Activated T-cell treated with anti-CD3 and anti-CD28 coated beads, Interleukin-2, amount 50 U/mL, for 72 hours (primary cell): Measurements from ENCODE around the gene PSMG3. TPM values are rescaled to one million over a fixed set of nuclear protein-coding genes. Genes with fewer than 3 reads are reported as not detected.

Experiments
- ATAC-seq, 2 donors: fragments of 150-1000 bp; cut with Tn5 transposase; replicated peaks in 1 of 2; 2 replicates each; pipeline ENCODE4 v1.10.0; 2021; ENCODE audit warnings: moderate library complexity in 2 of 2, mild to moderate bottlenecking in 1 of 2
- DNase-seq, 2 donors: peaks; one replicate each; pipeline ENCODE4 v3.0.0; 2021 to 2022; ENCODE audit warnings: mixed read lengths in 1 of 2
- H3K27ac Mint-ChIP-seq: one replicate; pipeline ENCODE4 v1.8.0; 2022; ENCODE audit warnings: mild to moderate bottlenecking, moderate library complexity, mixed read lengths
- H3K27me3 Mint-ChIP-seq: one replicate; pipeline ENCODE4 v1.8.0; 2022; ENCODE audit warnings: low read depth, mixed read lengths
- H3K36me3 Mint-ChIP-seq, 2 donors: one replicate each; pipeline ENCODE4 v1.8.0; 2022; ENCODE audit warnings: mixed read lengths in 2 of 2, mild to moderate bottlenecking in 1 of 2; ENCODE audit not compliant: insufficient read depth in 2 of 2
- H3K4me1 Mint-ChIP-seq: one replicate; pipeline ENCODE4 v1.8.0; 2022; ENCODE audit warnings: low read depth, mixed read lengths
- H3K4me3 Mint-ChIP-seq, 2 donors: one replicate each; pipeline ENCODE4 v1.8.0; 2022; ENCODE audit warnings: mild to moderate bottlenecking in 2 of 2, mixed read lengths in 2 of 2, moderate library complexity in 2 of 2
- H3K9me3 Mint-ChIP-seq, 2 donors: one replicate each; pipeline ENCODE4 v1.8.0; 2022; ENCODE audit warnings: mixed read lengths in 2 of 2
- total RNA-seq, 2 donors: library from RNA; stranded (reverse); gene quantifications; one replicate each; pipeline ENCODE4 v1.2.3, GENCODE V29; 2022

PSMG3 gene
- total RNA-seq, 2 donors from 2014 or later = 49.7 to 53.6 TPM

DNA sequence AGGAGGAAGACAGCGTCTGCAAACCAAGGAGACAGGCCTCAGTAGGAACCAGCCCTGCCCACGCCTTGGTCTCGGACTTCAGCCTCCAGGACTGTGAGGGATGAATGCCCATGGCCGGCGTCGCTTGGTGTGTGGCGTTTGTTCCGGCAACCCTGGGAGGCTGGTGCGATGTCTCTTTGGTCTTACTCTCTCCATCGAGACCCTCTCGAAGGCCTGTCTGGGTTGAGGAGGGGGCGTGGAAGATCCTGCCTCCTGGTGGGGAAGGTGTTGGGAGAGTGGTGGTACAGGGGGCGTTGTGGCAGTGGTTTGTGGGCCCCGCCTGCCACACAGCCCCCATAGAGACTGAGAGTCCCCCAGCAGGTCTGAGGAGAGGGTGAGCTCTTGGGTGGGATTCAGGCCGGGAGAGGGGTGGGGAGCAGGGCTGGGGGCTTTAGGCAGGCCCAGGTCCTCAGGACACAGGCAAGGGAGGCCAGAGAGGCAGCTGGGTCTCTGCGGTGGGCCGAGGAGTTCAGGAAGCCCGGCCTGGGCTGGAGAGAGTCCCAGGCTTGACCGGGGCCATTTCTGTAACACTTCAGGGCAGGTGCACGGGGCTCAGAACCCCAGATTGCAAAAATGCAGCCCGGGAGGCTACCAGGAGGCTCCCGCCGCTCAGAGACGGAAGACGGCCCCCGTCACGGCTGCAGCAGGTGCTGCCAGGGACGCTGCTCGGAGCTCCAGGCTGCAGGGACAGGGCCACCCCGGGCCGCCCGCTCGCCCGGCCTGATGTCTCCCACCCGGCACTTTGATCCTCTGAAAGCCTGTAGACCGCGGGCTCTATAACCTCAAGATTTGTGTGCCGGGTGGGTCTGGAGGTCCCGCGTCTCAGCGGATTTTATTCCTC lies 33.8 kb upstream of the PSMG3 start:
- no peak overlapping the region for H3K27ac Mint-ChIP-seq
- no peak for ATAC-seq
- H3K27me3 Mint-ChIP-seq = peaks cover 13% of the 10 kb centered on the region
- no peak for DNase-seq
- H3K36me3 Mint-ChIP-seq = no peaks in the 10 kb centered on the region
- H3K4me3 Mint-ChIP-seq = no peak overlapping the region
- peaks cover under 1 to 1% of the 10 kb centered on the region in 2 donors for H3K9me3 Mint-ChIP-seq
- no peaks in the 10 kb centered on the region for H3K4me1 Mint-ChIP-seq

DNA sequence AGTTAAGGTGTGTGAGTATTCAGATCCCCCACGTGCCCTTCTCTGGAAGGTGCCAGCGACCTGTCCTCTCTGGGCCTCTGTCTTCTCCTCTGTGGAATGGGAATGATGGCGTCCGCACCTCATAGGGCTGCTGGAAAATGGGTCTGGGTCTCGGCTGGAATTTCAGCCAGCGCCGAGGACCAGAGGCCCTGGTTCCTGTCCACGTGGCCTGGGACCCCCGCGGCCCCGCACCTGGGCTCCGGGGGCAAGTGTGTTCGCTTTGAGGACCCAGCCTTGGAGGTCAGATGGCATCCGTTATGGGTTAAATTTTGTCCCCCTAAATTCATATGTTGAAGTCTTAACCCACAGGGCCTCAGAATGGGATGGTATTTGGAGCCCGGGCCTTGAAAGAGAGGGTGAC lies 32.6 kb upstream of the PSMG3 start:
- Mint-ChIP-seq H3K9me3 (peaks cover 2 to 4% of the 10 kb centered on the region in 2 donors), H3K4me3 (no peak overlapping the region), H3K4me1 (no peaks in the 10 kb centered on the region), H3K27ac (no peak overlapping the region), H3K36me3 (no peaks in the 10 kb centered on the region), H3K27me3 (peaks cover 13% of the 10 kb centered on the region)
- DNase-seq (no peak), ATAC-seq (no peak)

DNA sequence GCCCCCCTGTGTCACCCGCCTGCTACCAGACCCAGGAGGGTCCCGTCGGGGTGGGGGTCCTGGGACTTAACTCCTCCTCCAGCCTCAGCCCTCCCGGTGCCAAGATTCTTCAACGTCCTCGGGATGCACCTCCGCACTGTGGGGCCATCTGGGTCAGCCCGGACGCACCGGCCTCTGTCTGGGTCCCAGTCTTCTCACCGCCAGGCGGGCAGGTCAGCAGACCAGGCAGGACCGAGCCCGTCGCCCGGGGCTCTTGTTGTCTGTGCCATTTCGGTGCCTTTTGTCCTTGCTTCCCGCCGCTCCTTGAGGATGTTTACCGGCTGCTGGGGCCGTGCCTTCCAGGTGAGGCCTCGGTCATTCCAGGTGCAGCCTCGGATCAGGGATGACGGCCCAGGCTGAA lies 32.1 kb upstream of the PSMG3 start:
- no peaks in the 10 kb centered on the region for H3K4me1 Mint-ChIP-seq
- H3K27me3 Mint-ChIP-seq = peaks cover 8% of the 10 kb centered on the region
- peaks cover 2 to 4% of the 10 kb centered on the region in 2 donors for H3K9me3 Mint-ChIP-seq
- no peak for DNase-seq
- H3K4me3 Mint-ChIP-seq = no peak overlapping the region
- no peaks in the 10 kb centered on the region for H3K36me3 Mint-ChIP-seq
- no peak overlapping the region for H3K27ac Mint-ChIP-seq
- ATAC-seq = no peak

DNA sequence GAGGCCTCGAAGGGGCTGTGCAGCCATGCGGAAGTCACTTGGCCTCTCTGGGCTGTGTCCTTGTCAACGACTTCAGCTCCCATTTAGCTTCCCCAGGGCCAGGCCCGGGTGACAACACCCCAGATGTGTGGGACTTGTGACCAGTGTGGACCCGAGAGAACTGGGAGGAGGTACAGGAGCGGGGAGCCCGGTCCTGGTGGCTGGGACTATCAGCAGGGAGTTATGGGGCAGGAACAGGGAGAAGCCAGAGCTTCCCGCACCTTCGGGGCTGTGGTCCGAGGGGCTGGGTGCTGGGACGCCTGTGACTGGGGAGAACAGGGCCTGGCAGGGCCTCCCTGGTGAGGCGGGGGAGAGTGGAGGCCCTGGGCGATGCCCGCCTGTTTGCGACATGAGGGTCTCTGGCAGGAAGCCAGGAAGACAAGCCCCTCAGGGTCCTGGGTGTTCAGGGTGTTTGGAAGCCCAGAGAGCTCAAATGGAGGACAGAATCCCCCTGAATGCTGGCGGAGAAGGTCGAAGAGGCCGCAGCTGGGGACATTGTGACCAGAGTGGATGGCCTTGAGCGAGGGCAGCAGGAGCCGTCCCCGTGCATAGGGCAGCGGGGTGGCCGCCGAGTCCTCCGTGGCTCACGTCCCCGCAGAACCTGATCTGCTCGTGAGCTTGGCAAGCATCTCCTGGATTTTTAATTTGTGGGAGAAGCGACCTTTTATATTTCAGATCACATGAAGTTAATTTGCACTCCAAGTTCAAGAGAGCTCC lies 30.0 kb upstream of the PSMG3 start:
- H3K4me1 Mint-ChIP-seq = no peaks in the 10 kb centered on the region
- H3K9me3 Mint-ChIP-seq = peaks cover 2 to 4% of the 10 kb centered on the region in 2 donors
- H3K27ac Mint-ChIP-seq = no peak overlapping the region
- no peaks in the 10 kb centered on the region for H3K36me3 Mint-ChIP-seq
- H3K27me3 Mint-ChIP-seq = peaks cover 5% of the 10 kb centered on the region
- no peak overlapping the region for H3K4me3 Mint-ChIP-seq
- ATAC-seq (no peak), DNase-seq (no peak)

DNA sequence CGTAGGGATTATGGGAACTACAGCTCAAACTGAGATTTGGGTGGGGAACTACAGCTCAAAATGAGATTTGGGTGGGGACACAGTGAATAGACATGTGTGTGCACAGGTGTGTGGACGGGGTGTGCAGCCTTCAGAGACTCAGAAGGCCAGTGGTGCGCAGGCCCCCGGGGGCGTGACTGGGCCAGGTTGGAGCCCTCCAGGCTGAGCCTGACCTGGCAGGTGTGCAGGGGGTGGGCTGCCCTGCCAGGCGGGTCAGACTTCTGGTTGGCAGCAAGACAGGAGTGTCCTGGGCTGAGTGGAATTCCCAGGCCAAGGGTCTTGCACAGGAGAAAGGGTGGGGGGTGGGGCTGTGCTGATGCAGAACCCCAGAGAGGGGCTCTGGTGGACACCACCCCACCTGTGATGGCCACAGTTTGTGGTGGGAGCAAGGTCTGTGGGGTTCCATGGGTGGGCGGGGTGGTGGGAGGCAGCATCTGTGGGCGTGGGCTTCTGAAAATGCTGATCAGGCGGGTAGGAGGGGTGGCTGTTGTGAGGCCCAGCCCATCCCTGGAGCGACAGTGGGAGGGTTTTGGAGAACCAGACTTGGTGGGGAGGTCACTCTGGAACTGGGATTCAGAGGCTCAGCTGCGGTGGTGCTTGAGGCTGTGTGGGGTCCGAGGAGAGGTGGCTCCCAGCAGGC lies 29.3 kb upstream of the PSMG3 start:
- ATAC-seq (no peak), DNase-seq (no peak)
- H3K36me3 Mint-ChIP-seq = no peaks in the 10 kb centered on the region
- H3K4me3 Mint-ChIP-seq = no peak overlapping the region
- no peak overlapping the region for H3K27ac Mint-ChIP-seq
- H3K4me1 Mint-ChIP-seq = no peaks in the 10 kb centered on the region
- H3K9me3 Mint-ChIP-seq = peaks cover 2 to 4% of the 10 kb centered on the region in 2 donors
- H3K27me3 Mint-ChIP-seq = peaks cover 8% of the 10 kb centered on the region

DNA sequence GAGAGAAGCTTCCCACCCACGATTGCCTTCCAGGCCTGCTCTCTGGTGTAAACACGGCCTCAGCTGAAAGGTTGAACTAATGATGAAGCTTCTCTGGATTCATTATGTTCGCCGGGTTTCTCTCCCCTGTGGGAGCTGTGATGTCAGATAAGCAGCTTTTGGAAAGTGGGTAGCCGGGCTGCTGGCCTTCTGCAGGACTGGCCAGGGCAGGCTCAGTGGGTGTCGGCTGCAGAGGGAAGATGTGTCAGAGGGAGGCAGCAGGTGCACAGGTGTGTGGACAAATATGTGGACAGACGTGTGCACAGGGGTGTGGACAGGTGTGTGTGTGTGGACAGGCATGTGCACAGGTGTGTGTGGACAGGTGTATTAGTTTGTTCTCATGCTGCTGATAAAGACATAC lies 28.5 kb upstream of the PSMG3 start:
- DNase-seq = no peak
- no peaks in the 10 kb centered on the region for H3K36me3 Mint-ChIP-seq
- no peak overlapping the region for H3K27ac Mint-ChIP-seq
- peaks cover 8% of the 10 kb centered on the region for H3K27me3 Mint-ChIP-seq
- H3K4me3 Mint-ChIP-seq = no peak overlapping the region
- no peak for ATAC-seq
- H3K9me3 Mint-ChIP-seq = peaks cover 2 to 4% of the 10 kb centered on the region in 2 donors
- H3K4me1 Mint-ChIP-seq = no peaks in the 10 kb centered on the region

DNA sequence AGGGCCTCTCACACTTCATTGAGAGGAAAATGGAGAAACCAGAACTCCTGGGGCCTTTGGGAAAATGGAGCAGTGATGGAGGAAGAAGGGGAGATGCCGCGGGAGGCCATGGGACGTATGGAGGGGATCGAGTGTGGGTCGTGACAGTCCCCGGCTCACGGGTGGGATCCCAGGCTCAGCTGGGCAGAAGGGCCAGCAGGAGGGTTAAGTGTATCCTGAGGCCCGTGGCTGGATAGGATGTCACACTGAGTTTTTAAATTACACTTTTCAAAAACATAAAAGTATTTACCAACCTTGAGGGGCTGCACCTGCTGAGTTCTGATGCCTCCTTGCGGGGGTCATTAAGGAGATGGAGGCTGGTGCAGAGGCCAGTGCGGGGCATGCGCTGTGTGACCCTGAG lies 28.0 kb upstream of the PSMG3 start:
- Mint-ChIP-seq H3K4me1 (peaks cover 5% of the 10 kb centered on the region), H3K27ac (no peak overlapping the region), H3K27me3 (peaks cover 13% of the 10 kb centered on the region), H3K4me3 (no peak overlapping the region), H3K36me3 (no peaks in the 10 kb centered on the region), H3K9me3 (peaks cover 2 to 4% of the 10 kb centered on the region in 2 donors)
- DNase-seq (no peak), ATAC-seq (no peak)

DNA sequence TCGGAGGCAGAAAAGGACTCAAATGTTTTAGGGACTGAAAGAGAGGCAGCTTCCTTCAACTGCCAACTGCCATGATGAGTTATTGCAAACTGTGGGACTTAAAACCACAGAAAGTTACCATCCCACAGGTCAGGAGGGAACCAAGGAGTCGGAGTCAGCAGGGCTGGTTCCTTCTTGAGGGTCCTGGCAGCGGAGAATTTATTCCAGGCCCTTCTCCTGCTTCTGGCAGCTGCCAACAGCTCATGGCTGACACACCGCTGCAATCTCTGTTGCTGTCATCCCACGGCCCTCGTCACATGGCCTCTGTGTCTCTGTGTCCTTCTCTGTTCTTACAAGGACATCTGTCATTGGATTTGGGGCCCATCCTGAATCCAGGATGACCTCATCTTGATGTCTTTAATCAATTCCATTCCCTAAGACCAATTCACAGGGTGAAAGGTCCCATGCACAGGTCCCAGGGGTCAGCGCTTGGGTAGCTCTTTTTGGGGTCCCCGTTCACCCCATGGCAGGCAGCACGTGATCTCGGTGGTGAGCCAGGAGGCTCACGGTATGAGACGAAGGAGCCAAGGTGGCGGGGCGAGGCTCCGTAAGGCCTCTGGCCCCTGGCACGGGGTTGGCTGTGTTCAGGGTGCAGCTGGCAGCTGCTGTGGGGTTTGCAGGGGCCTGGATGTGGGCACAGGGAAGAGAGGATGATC lies 27.4 kb upstream of the PSMG3 start:
- no peak overlapping the region for H3K4me3 Mint-ChIP-seq
- no peak for ATAC-seq
- peaks cover 11% of the 10 kb centered on the region for H3K4me1 Mint-ChIP-seq
- DNase-seq = no peak
- H3K36me3 Mint-ChIP-seq = no peaks in the 10 kb centered on the region
- H3K9me3 Mint-ChIP-seq = peaks cover 2 to 4% of the 10 kb centered on the region in 2 donors
- peaks cover 18% of the 10 kb centered on the region for H3K27me3 Mint-ChIP-seq
- no peak overlapping the region for H3K27ac Mint-ChIP-seq

DNA sequence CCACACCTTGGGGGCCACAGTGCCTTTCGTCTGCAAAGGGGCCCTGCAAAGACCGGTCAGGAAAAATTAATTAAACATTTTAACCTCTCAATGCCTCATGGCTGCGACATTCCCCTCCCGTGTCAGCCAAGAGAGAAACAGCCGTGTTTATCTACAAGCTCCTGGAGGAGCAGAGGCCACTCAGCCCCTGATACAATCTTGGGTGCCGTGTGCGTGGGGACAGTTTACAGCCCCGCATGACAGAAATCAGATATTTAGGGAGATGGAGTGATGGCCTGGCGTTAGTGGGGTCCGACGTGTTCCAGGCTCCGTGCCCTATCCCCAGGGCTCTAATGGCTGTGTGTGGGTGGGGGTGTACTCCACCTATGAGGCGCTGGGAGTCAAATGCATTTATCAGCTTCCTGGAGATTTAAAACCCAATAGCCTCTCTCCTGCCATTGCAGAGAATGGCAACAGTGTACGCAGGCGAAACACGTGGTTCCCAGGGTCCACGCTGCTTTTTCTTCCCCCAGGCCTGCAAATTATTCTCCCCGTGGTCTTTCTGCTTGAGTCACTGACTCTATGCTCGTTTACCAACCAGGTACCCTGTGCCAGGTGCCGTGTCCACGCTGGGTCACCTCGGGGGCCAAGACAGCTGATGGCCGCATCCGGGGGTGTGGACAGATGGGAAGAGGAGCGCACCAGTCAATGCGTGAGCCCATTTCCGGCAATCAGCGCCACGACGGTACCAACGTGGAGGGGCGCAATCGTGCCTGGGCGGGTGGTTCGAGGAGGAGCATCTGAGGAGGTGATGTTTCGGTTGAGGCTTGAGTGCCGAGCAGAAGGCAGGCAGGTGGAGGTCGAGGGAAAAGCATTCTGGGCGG lies 26.6 kb upstream of the PSMG3 start:
- H3K4me3 Mint-ChIP-seq = no peak overlapping the region
- no peak overlapping the region for H3K27ac Mint-ChIP-seq
- ATAC-seq = no peak
- no peaks in the 10 kb centered on the region for H3K36me3 Mint-ChIP-seq
- peaks cover 19% of the 10 kb centered on the region for H3K4me1 Mint-ChIP-seq
- H3K27me3 Mint-ChIP-seq = peaks cover 25% of the 10 kb centered on the region
- no peak for DNase-seq
- H3K9me3 Mint-ChIP-seq = peaks cover 2 to 4% of the 10 kb centered on the region in 2 donors

DNA sequence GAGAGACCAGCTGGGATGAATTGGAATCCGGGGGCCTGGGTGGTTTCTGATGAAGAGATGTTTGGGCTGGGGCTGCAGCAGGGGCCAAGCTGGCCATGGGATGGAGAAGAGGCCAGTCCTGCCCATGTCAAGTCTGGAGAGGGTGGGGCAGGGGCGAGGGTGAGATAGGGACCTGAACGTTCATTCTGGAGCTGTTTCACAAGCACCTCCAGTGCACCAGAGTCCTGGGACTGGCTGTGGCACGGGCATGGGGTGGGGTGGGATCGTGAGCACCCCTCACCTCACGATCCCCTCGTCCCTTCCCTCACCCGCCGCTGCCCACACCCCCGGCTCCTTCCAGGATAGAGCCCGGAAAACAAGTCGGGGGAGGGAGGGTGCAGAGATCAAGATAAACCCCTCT lies 25.8 kb upstream of the PSMG3 start:
- Mint-ChIP-seq H3K27ac (no peak overlapping the region), H3K36me3 (no peaks in the 10 kb centered on the region), H3K27me3 (peaks cover 33% of the 10 kb centered on the region), H3K4me1 (peaks cover 22% of the 10 kb centered on the region), H3K4me3 (no peak overlapping the region), H3K9me3 (peaks cover 2 to 4% of the 10 kb centered on the region in 2 donors)
- no peak for ATAC-seq
- DNase-seq = no peak

DNA sequence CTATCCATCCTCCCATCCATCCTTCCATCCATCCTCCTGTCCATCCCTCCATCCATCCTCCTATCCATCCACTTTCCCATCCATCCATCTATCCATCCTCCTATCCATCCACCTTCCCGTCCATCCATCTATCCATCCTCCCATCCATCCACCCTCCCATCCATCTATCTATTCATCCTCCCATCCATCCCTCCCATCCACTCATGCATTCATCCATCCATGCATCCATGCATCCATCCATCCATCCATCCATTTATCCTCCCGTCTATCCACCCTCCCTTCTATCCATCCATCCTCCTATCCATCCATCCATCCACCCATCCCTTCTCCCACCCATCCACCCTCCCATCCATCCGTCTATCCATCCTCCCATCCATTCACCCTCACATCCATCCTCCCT lies 25.2 kb upstream of the PSMG3 start:
- ATAC-seq = no peak
- H3K4me1 Mint-ChIP-seq = peaks cover 22% of the 10 kb centered on the region

DNA sequence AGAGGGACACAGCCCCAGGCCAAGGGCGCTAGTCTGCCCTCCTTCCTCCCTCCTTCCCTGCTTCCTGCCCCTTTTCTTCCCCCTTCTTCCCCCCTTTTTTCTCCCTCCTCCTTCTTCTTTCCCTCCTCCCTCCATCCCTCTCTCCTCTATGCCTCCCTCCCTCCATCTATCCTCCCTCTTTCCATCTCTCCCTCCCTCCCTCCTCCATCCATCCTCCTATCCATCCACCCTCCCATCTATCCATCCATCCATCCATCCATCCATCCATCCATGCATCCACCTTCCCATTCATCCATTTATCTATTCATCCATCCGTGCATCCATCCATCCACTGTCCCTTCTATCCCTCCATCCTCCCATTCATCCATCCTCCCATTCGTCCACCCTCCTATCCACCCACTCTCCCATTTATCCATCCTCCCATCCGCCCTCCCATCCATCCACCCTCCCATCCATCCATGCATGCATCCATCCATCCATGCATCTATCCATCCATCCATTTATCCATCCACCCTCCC lies 24.1 kb upstream of the PSMG3 start:
- Mint-ChIP-seq H3K27ac (no peak overlapping the region), H3K9me3 (peaks cover 4 to 6% of the 10 kb centered on the region in 2 donors), H3K27me3 (peaks cover 44% of the 10 kb centered on the region), H3K4me3 (no peak overlapping the region), H3K4me1 (peaks cover 22% of the 10 kb centered on the region), H3K36me3 (peaks cover 2% of the 10 kb centered on the region in 2 donors)
- DNase-seq (no peak), ATAC-seq (no peak)

More for the DNA sequence above, 25.2 kb upstream of the PSMG3 start:
- no peaks in the 10 kb centered on the region for H3K36me3 Mint-ChIP-seq
- peaks cover 2 to 4% of the 10 kb centered on the region in 2 donors for H3K9me3 Mint-ChIP-seq
- DNase-seq = no peak
- H3K27me3 Mint-ChIP-seq = peaks cover 39% of the 10 kb centered on the region
- H3K4me3 Mint-ChIP-seq = no peak overlapping the region
- H3K27ac Mint-ChIP-seq = no peak overlapping the region
